H9 (cell line): ENCODE results near the gene TRIM23. TPM values are rescaled to one million over a fixed set of nuclear protein-coding genes. Genes with fewer than 3 reads are reported as not detected.

Experiments used
- DNase-seq: peaks from one replicate; pipeline ENCODE4 v3.0.0-alpha.2; 2017
- H2AFZ ChIP-seq: one replicate; pipeline ENCODE4 v1.6.1; 2013; ENCODE audit warnings: mild to moderate bottlenecking, low read length, control low read depth, moderate library complexity
- H2AK5ac ChIP-seq: 2 replicates; pipeline ENCODE4 v1.6.1; 2013; ENCODE audit warnings: low read length, control low read depth, mixed read lengths; ENCODE audit not compliant: insufficient read length
- H2BK120ac ChIP-seq: one replicate; pipeline ENCODE4 v1.6.1; 2013; ENCODE audit warnings: low read depth, mild to moderate bottlenecking, low read length, control low read depth, inconsistent platforms; ENCODE audit not compliant: poor library complexity, severe bottlenecking
- H2BK12ac ChIP-seq: 2 replicates; pipeline ENCODE4 v1.6.1; 2013; ENCODE audit warnings: low read length, control low read depth, mixed read lengths, low read depth; ENCODE audit not compliant: insufficient read length
- H2BK15ac ChIP-seq: 2 replicates; pipeline ENCODE4 v1.6.1; 2013; ENCODE audit warnings: low read depth, low read length, control low read depth
- H2BK20ac ChIP-seq: one replicate; pipeline ENCODE4 v1.6.1; 2013; ENCODE audit warnings: low read depth, mild to moderate bottlenecking, low read length, control low read depth, inconsistent platforms; ENCODE audit not compliant: poor library complexity, severe bottlenecking
- H2BK5ac ChIP-seq: 2 replicates; pipeline ENCODE4 v1.6.1; 2013; ENCODE audit warnings: low read length, control low read depth, mixed read lengths; ENCODE audit not compliant: insufficient read length
- H3K14ac ChIP-seq: 2 replicates; pipeline ENCODE4 v1.6.1; 2013; ENCODE audit warnings: low read length, control low read depth; ENCODE audit not compliant: insufficient read depth
- H3K18ac ChIP-seq: 2 replicates; pipeline ENCODE4 v1.6.1; 2013; ENCODE audit warnings: low read depth, mild to moderate bottlenecking, mixed read lengths, low read length, control low read depth; ENCODE audit not compliant: insufficient read length
- H3K23ac ChIP-seq: 2 replicates; pipeline ENCODE4 v1.6.1; 2013; ENCODE audit warnings: low read length, control low read depth, mixed read lengths, low read depth; ENCODE audit not compliant: insufficient read length
- H3K23me2 ChIP-seq: 2 replicates; pipeline ENCODE4 v1.6.1; 2013; ENCODE audit warnings: low read depth, mild to moderate bottlenecking, mixed read lengths, low read length, control low read depth; ENCODE audit not compliant: insufficient read length, poor library complexity, severe bottlenecking
- H3K27ac ChIP-seq: 2 replicates; pipeline ENCODE4 v1.5.1; 2013; ENCODE audit warnings: low read length, control low read depth, mixed read lengths, low read depth; ENCODE audit not compliant: insufficient read length
- H3K27me3 ChIP-seq: 2 replicates; pipeline ENCODE4 v1.6.1; 2013; ENCODE audit warnings: low read length, control low read depth, inconsistent platforms; ENCODE audit not compliant: insufficient read depth
- H3K4ac ChIP-seq: 2 replicates; pipeline ENCODE4 v1.6.1; 2013; ENCODE audit warnings: low read depth, mild to moderate bottlenecking, control low read depth, inconsistent platforms, low read length, moderate library complexity
- H3K4me1 ChIP-seq: 2 replicates; pipeline ENCODE4 v1.6.1; 2013; ENCODE audit warnings: low read length, control low read depth, inconsistent platforms; ENCODE audit not compliant: insufficient read depth
- H3K4me2 ChIP-seq: 2 replicates; pipeline ENCODE4 v1.6.1; 2013; ENCODE audit warnings: low read length, control low read depth, mixed read lengths; ENCODE audit not compliant: insufficient read length, insufficient read depth
- H3K56ac ChIP-seq: 2 replicates; pipeline ENCODE4 v1.6.1; 2013; ENCODE audit warnings: low read depth, mild to moderate bottlenecking, mixed read lengths, low read length, control low read depth; ENCODE audit not compliant: insufficient read length
- H3K79me1 ChIP-seq: 2 replicates; pipeline ENCODE4 v1.6.1; 2013; ENCODE audit warnings: low read depth, mild to moderate bottlenecking, moderate library complexity, low read length, control low read depth, inconsistent platforms; ENCODE audit not compliant: insufficient read depth, poor library complexity, severe bottlenecking
- H3K79me2 ChIP-seq: 2 replicates; pipeline ENCODE4 v1.6.1; 2013; ENCODE audit warnings: low read length, control low read depth, inconsistent platforms; ENCODE audit not compliant: insufficient read depth
- H3K9ac ChIP-seq: 2 replicates; pipeline ENCODE4 v1.6.1; 2013; ENCODE audit warnings: low read length, control low read depth, mixed read lengths; ENCODE audit not compliant: insufficient read length; ENCODE audit errors: extremely low read depth
- H3K9me3 ChIP-seq: one replicate; pipeline ENCODE4 v1.6.1; 2013; ENCODE audit warnings: low read depth, low read length, inconsistent platforms; ENCODE audit not compliant: control insufficient read depth
- H3T11ph ChIP-seq: one replicate; pipeline ENCODE4 v1.6.1; 2013; ENCODE audit warnings: mild to moderate bottlenecking, low read length, control low read depth, inconsistent platforms
- H4K20me1 ChIP-seq: one replicate; pipeline ENCODE4 v1.6.1; 2013; ENCODE audit not compliant: control insufficient read depth, insufficient read length, insufficient read depth
- H4K5ac ChIP-seq: 2 replicates; pipeline ENCODE4 v1.6.1; 2013; ENCODE audit warnings: low read depth, mild to moderate bottlenecking, mixed read lengths, low read length, control low read depth; ENCODE audit not compliant: insufficient read length
- H4K8ac ChIP-seq: replicated peaks from 2 replicates; pipeline ENCODE4 v1.6.1; 2013; ENCODE audit warnings: low read length, control low read depth, mixed read lengths, low read depth; ENCODE audit not compliant: insufficient read length
- H4K91ac ChIP-seq: 2 replicates; pipeline ENCODE4 v1.6.1; 2013; ENCODE audit warnings: low read depth, mild to moderate bottlenecking, moderate library complexity, mixed read lengths, low read length, control low read depth; ENCODE audit not compliant: insufficient read length
- H3K27ac Mint-ChIP-seq, 3 experiments: 2 replicates in 2 of 3; 3 replicates in 1 of 3; pipeline ENCODE4 v1.8.0; 2020 to 2021; ENCODE audit warnings: mixed read lengths in 3 of 3, mild to moderate bottlenecking in 1 of 3, moderate library complexity in 1 of 3
- H3K27me3 Mint-ChIP-seq: 2 replicates; pipeline ENCODE4 v1.8.0; 2021; ENCODE audit warnings: low read depth, mild to moderate bottlenecking, moderate library complexity, mixed read lengths
- H3K36me3 Mint-ChIP-seq, 3 experiments: 2 replicates in 2 of 3; 3 replicates in 1 of 3; pipeline ENCODE4 v1.8.0; 2020 to 2021; ENCODE audit warnings: low read depth in 3 of 3, mixed read lengths in 3 of 3; ENCODE audit not compliant: insufficient read depth in 1 of 3
- H3K4me1 Mint-ChIP-seq, 2 experiments: 2 replicates each; pipeline ENCODE4 v1.8.0; 2020; ENCODE audit warnings: mixed read lengths in 2 of 2
- H3K4me3 Mint-ChIP-seq, 2 experiments: 2 replicates in 1 of 2; 3 replicates in 1 of 2; pipeline ENCODE4 v1.8.0; 2020 to 2021; ENCODE audit warnings: mild to moderate bottlenecking in 2 of 2, mixed read lengths in 2 of 2, moderate library complexity in 1 of 2
- H3K9me3 Mint-ChIP-seq, 2 experiments: 2 replicates in 1 of 2; 3 replicates in 1 of 2; pipeline ENCODE4 v1.8.0; 2020; ENCODE audit warnings: mild to moderate bottlenecking in 2 of 2, mixed read lengths in 2 of 2, moderate library complexity in 1 of 2
- WGBS: extraction: QIAGEN DNeasy Blood & Tissue Kit; methylation state at CpG from one replicate; pipeline ENCODE4 v1.1.7; 2013; ENCODE audit warnings: missing lambda C conversion rate, low lambda C conversion rate, mixed read lengths; ENCODE audit not compliant: insufficient read length; ENCODE audit errors: extremely low coverage; 5-methylcytosine and 5-hydroxymethylcytosine counted together
- total RNA-seq: library from RNA; stranded (reverse); gene quantifications from 2 replicates; pipeline ENCODE4 v1.2.1, GENCODE V29; 2021
- TF ChIP-seq, protein P1 (sequence below): fragments of 200-600 bp; sonication (generic); conservative IDR thresholded peaks from 3 replicates; pipeline ENCODE4 v1.8.0; 2021; ENCODE audit warnings: antibody characterized with exemption, mild to moderate bottlenecking

TRIM23 gene
- total RNA-seq, 1 experiment from 2014 or later, result 12.9 TPM

DNA sequence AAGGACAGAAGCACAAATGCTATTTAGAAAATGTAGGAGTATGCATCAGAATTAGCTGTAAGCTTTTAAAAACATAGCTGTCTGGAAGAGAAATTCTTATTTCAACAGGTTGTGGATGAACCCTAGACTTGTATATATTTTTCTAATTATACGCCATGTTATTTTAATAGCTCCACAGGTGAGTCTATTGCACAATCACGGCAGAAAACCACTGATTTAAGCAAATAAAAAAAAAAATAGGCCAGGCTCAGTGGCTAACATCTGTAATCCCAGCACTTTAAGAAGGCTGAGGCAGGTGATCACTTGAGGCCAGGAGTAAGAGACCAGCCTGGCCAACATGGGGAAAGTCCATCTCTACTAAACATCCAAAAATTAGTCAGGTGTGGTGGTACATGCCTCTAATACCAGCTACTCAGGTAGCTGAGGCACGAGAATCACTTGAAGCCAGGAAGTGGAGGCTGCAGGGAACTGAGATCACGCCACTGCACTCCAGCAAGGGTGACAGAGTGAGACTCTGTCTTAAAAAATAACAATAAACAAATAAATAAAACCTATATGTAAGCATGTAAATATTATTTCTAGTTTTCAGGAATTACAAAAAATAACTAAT, 11.7 kb downstream of the TRIM23 start:
- Mint-ChIP-seq H3K27ac (no peak overlapping the region), H3K4me3 (no peak overlapping the region), H3K4me1 (no peaks in the 10 kb centered on the region), H3K9me3 (no peaks in the 10 kb centered on the region), H3K36me3 (peaks cover 5 to 47% (median 34%) of the 10 kb centered on the region in 3 experiments; a peak in 6 of 7 replicates), H3K27me3 (no peaks in the 10 kb centered on the region)
- H4K20me1 ChIP-seq, result no peaks in the 10 kb centered on the region
- H3K9ac ChIP-seq, result no peak overlapping the region
- H4K8ac ChIP-seq, result no peak overlapping the region
- H3K79me1 ChIP-seq, result no peaks in the 10 kb centered on the region
- H3T11ph ChIP-seq, result no peak overlapping the region
- H3K18ac ChIP-seq, result no peak overlapping the region
- no peak overlapping the region for H3K23ac ChIP-seq
- no peak overlapping the region for H4K5ac ChIP-seq
- H3K56ac ChIP-seq, result no peak overlapping the region
- no peak overlapping the region for H2AK5ac ChIP-seq
- H2BK5ac ChIP-seq, result no peak overlapping the region
- no peaks in the 10 kb centered on the region for H3K79me2 ChIP-seq
- H3K9me3 ChIP-seq, result no peaks in the 10 kb centered on the region
- H3K4me2 ChIP-seq, result no peak overlapping the region
- no peak overlapping the region for H3K4ac ChIP-seq
- TF ChIP-seq, protein P1, sequence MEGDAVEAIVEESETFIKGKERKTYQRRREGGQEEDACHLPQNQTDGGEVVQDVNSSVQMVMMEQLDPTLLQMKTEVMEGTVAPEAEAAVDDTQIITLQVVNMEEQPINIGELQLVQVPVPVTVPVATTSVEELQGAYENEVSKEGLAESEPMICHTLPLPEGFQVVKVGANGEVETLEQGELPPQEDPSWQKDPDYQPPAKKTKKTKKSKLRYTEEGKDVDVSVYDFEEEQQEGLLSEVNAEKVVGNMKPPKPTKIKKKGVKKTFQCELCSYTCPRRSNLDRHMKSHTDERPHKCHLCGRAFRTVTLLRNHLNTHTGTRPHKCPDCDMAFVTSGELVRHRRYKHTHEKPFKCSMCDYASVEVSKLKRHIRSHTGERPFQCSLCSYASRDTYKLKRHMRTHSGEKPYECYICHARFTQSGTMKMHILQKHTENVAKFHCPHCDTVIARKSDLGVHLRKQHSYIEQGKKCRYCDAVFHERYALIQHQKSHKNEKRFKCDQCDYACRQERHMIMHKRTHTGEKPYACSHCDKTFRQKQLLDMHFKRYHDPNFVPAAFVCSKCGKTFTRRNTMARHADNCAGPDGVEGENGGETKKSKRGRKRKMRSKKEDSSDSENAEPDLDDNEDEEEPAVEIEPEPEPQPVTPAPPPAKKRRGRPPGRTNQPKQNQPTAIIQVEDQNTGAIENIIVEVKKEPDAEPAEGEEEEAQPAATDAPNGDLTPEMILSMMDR, result no peak
- H3K27ac ChIP-seq, result no peak overlapping the region
- H4K91ac ChIP-seq, result no peak overlapping the region
- no peaks in the 10 kb centered on the region for H3K4me1 ChIP-seq
- H3K27me3 ChIP-seq, result no peaks in the 10 kb centered on the region
- no peak overlapping the region for H3K14ac ChIP-seq
- no CpG with 5 or more reads among the region's 4 CpGs for WGBS
- no peak overlapping the region for H2BK12ac ChIP-seq
- no peak overlapping the region for H2BK20ac ChIP-seq
- no peak for DNase-seq
- no peak overlapping the region for H2AFZ ChIP-seq
- no peak overlapping the region for H2BK120ac ChIP-seq
- H3K23me2 ChIP-seq, result no peaks in the 10 kb centered on the region
- no peak overlapping the region for H2BK15ac ChIP-seq
